WI38 (cell line): ENCODE results near the gene TP53I13.
A peak's percentile ranks its signal among the peaks of the same experiment; 100 is the strongest.

ENCODE experiments used
- H3K4me3 ChIP-seq: 2 replicates; pipeline ENCODE4 v1.5.1; 2011; ENCODE audit warnings: low read depth, mild to moderate bottlenecking, control low read depth, low read length
- TF ChIP-seq, protein P1 (sequence below): IDR thresholded peaks from 2 replicates; pipeline ENCODE4 v1.5.1; 2012; ENCODE audit warnings: low read depth, mild to moderate bottlenecking, control low read depth, low read length

Gene TP53I13

DNA sequence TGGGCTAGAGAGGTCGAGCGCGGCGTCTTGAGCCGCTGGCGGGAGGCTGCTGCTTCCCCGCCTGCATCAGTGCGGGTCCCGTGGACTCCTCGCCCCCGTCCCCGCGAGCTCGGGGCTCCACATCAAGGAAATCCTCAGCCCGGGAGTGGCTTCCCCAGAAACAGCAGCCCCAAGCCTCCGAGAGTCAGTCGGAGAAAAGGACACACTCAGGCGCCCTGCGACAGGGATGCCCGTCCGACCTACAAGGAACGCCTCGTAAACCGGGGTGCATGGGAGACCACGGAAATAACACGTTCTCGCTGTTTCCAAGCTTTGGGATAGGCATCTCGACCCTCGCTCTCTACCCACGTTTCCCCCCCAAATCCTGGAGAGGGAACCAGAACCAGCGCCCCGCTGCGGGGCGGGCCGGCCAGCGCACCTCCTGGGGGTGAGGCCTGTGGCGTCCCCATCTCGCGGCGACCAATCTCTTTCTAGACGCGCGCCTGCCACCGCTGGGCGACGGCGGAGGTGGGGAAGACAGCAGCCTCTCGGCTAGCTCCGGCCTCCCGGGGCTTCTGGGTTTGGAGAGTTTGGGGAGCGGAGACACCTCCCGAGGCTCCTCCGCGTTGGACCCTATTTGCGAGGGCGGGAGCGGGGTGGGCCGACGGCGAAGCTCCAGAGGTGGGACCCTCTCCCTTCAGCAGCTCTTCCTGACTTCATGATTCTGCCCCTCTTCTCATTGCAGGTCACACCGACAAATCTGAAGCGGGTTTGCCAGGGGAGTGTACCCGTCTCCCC lies 759 bp upstream of the TP53I13 start:
- TF ChIP-seq, protein P1, sequence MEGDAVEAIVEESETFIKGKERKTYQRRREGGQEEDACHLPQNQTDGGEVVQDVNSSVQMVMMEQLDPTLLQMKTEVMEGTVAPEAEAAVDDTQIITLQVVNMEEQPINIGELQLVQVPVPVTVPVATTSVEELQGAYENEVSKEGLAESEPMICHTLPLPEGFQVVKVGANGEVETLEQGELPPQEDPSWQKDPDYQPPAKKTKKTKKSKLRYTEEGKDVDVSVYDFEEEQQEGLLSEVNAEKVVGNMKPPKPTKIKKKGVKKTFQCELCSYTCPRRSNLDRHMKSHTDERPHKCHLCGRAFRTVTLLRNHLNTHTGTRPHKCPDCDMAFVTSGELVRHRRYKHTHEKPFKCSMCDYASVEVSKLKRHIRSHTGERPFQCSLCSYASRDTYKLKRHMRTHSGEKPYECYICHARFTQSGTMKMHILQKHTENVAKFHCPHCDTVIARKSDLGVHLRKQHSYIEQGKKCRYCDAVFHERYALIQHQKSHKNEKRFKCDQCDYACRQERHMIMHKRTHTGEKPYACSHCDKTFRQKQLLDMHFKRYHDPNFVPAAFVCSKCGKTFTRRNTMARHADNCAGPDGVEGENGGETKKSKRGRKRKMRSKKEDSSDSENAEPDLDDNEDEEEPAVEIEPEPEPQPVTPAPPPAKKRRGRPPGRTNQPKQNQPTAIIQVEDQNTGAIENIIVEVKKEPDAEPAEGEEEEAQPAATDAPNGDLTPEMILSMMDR = 0 out of 2 replicates have a peak, but pooled peaks have one; percentile 12
- peak overlapping the region; percentile 73 for H3K4me3 ChIP-seq

- H3K4me3 ChIP-seq = peak overlapping the region; percentile 73
- TF ChIP-seq, protein P1 = no peak
These were observed 897 bp downstream of the TP53I13 start for GRCh38 chr17:29569245-29569950.

GRCh38 chr17:29570521-29570920 lies 2.0 kb downstream of the TP53I13 start:
- no peak overlapping the region for H3K4me3 ChIP-seq
- TF ChIP-seq, protein P1 = no peak

GRCh38 chr17:29571486-29571882 lies 3.0 kb downstream of the TP53I13 start:
- TF ChIP-seq, protein P1 = no peak
- no peak overlapping the region for H3K4me3 ChIP-seq

GRCh38 chr17:29571883-29572681 lies 3.6 kb downstream of the TP53I13 start:
- TF ChIP-seq, protein P1 = no peak
- H3K4me3 ChIP-seq = no peak overlapping the region

DNA sequence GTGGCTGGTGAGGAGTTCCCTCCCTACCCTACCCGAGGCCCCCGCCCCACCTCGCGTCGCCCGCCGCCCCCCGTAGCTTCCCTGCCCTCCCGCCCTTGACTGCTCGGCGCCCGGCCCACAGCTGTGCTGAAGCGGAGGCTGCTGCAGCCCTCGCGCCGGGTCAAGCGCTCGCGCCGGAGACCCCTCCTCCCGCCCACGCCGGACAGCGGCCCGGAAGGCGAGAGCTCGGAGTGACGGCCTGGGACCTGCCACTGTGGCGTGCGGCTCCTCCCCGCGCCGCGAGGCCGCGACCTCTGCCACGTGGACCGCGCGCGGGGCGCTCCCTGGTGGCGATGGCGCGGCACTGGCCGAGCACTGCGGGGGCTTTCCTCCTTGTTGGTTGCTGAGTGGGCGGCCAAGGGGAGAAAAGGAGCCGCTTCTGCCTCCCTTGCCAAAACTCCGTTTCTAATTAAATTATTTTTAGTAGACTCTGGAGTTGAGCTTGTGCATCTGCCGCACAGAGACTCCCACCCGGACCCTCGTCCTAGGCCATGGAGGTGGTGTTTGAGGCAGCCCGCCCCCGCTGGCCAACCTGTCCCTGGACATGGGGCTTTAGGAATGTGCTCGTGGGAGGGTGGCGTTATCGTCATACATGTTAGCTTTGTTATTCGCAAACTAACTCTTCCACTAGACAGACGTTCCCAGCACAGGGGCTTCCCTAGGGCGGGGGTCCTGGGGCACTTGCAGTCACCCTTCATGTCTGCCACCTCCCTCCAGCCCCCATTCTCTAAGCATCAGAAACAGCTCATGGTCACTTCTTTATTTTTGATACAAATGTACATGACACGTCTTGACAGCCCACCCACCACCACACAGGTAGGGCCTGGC lies 4.4 kb downstream of the TP53I13 start:
- no peak overlapping the region for H3K4me3 ChIP-seq
- TF ChIP-seq, protein P1 = peak; percentile 32; the same call in 1 of the 2 replicates
